T-helper 17 cell (primary cell): ENCODE data around the gene XRRA1. TPM values are rescaled to one million over a fixed set of nuclear protein-coding genes. Genes with fewer than 3 reads are reported as not detected.
"Not testable (repeated sequence)": the region's sequence is repeated elsewhere in the genome, so short reads cannot be mapped to it uniquely, and the experiment has no call there.

Experiments
- ATAC-seq: fragments of 150-1000 bp; cut with Tn5 transposase; 2 replicates; pipeline ENCODE4 v1.10.0; 2021; ENCODE audit warnings: mild to moderate bottlenecking, moderate library complexity
- DNase-seq, 3 donors: peaks; one replicate each; pipeline versions ENCODE4 v3.0.0 to v3.0.0-alpha.2; 2020 to 2021
- H3K9me3 ChIP-seq: one replicate; pipeline ENCODE4 v1.7.0; 2013; ENCODE audit warnings: low read length, mild to moderate bottlenecking; ENCODE audit not compliant: control insufficient read depth, poor library complexity, severe bottlenecking
- H3K27ac Mint-ChIP-seq: one replicate; pipeline ENCODE4 v1.8.0; 2022; ENCODE audit warnings: mild to moderate bottlenecking, moderate library complexity, mixed read lengths
- H3K27me3 Mint-ChIP-seq: one replicate; pipeline ENCODE4 v1.8.0; 2022; ENCODE audit warnings: mixed read lengths
- H3K36me3 Mint-ChIP-seq: one replicate; pipeline ENCODE4 v1.8.0; 2022; ENCODE audit warnings: low read depth, mixed read lengths
- H3K4me1 Mint-ChIP-seq: one replicate; pipeline ENCODE4 v1.8.0; 2022; ENCODE audit warnings: mild to moderate bottlenecking, mixed read lengths
- H3K4me3 Mint-ChIP-seq: one replicate; pipeline ENCODE4 v1.8.0; 2022; ENCODE audit warnings: mild to moderate bottlenecking, moderate library complexity, mixed read lengths
- total RNA-seq, 4 donors: library from RNA in 2 of 4; stranded (reverse) in 2 of 4; gene quantifications; one replicate each; pipeline ENCODE4 v1.2.3 and lab custom pipeline; 2022 to 2026

XRRA1 gene
- total RNA-seq (10 to 100 TPM; 10.1 to 16.3 TPM), total RNA-seq (lab: John Stamatoyannopoulos, UW) (8.6 to 10.3 reads per million in 2 donors)

- Mint-ChIP-seq H3K27me3 (no peaks in the 10 kb centered on the region), H3K4me1 (peaks cover 48% of the 10 kb centered on the region), H3K36me3 (peaks cover 10% of the 10 kb centered on the region), H3K27ac (peak within 1 kb of the TSS; percentile 99), H3K4me3 (peak within 1 kb of the TSS; percentile 99)
- no peaks in the 10 kb centered on the region for H3K9me3 ChIP-seq
- DNase-seq (peak; percentile 93 to 96 (median 95)), ATAC-seq (peak; percentile 97)
These were observed at the start of gene XRRA1, which contains the start of gene SPCS2 for GRCh38 chr11:74948898-74949752. TSS of gene XRRA1 (minus strand) at chr11:74949091. CDS start at chr11:74940878, 8,213 bp downstream. TSS of gene SPCS2 (plus strand) at chr11:74949266. CDS start at chr11:74949286, 20 bp downstream.

GRCh38 chr11:74992852-74993251 lies 44.0 kb upstream of the XRRA1 start:
- no peak overlapping the region for H3K4me3 Mint-ChIP-seq
- no peak overlapping the region for H3K27ac Mint-ChIP-seq
- H3K4me1 Mint-ChIP-seq = peaks cover 18% of the 10 kb centered on the region
- DNase-seq = no peak
- H3K27me3 Mint-ChIP-seq = no peaks in the 10 kb centered on the region
- ATAC-seq = no peak
- H3K36me3 Mint-ChIP-seq = peaks cover 3% of the 10 kb centered on the region
- H3K9me3 ChIP-seq = no peaks in the 10 kb centered on the region

GRCh38 chr11:74990941-74991340 lies 42.0 kb upstream of the XRRA1 start:
- peaks cover 20% of the 10 kb centered on the region for H3K4me1 Mint-ChIP-seq
- H3K27ac Mint-ChIP-seq = peak overlapping the region; percentile 63

GRCh38 chr11:74990150-74990549 lies 41.3 kb upstream of the XRRA1 start:
- peak overlapping the region; percentile 63 for H3K27ac Mint-ChIP-seq
- not testable (repeated sequence) for H3K36me3 Mint-ChIP-seq

More at GRCh38 chr11:74990941-74991340, 42.0 kb upstream of the XRRA1 start:
- no peak for DNase-seq
- Mint-ChIP-seq H3K27me3 (no peaks in the 10 kb centered on the region), H3K36me3 (peaks cover 3% of the 10 kb centered on the region), H3K4me3 (no peak overlapping the region)
- ATAC-seq = no peak
- H3K9me3 ChIP-seq = no peaks in the 10 kb centered on the region

GRCh38 chr11:74989260-74989638 lies 40.4 kb upstream of the XRRA1 start:
- no peaks in the 10 kb centered on the region for H3K27me3 Mint-ChIP-seq

More at GRCh38 chr11:74990150-74990549, 41.3 kb upstream of the XRRA1 start:
- DNase-seq, H3K9me3 ChIP-seq, H3K27me3 Mint-ChIP-seq, ATAC-seq: not testable (repeated sequence)
- Mint-ChIP-seq H3K4me1 (peaks cover 20% of the 10 kb centered on the region), H3K4me3 (peak overlapping the region; percentile 50)

GRCh38 chr11:74988541-74989259 lies 39.8 kb upstream of the XRRA1 start, which contains the start of gene NEU3:
TSS of gene NEU3 (plus strand) at chr11:74988933. CDS start at chr11:74989061, 128 bp downstream.
- Mint-ChIP-seq H3K4me3 (peak within 1 kb of the TSS; percentile 91), H3K27me3 (no peaks in the 10 kb centered on the region), H3K27ac (peak within 1 kb of the TSS; percentile 94), H3K36me3 (peaks cover 3% of the 10 kb centered on the region), H3K4me1 (peaks cover 20% of the 10 kb centered on the region)
- ATAC-seq = peak; percentile 97
- H3K9me3 ChIP-seq = no peaks in the 10 kb centered on the region
- peak; percentile 66 to 77 (median 74) for DNase-seq

More at GRCh38 chr11:74989260-74989638, 40.4 kb upstream of the XRRA1 start:
- peaks cover 3% of the 10 kb centered on the region for H3K36me3 Mint-ChIP-seq
- peaks cover 20% of the 10 kb centered on the region for H3K4me1 Mint-ChIP-seq
- H3K4me3 Mint-ChIP-seq = peak overlapping the region; percentile 91
- ATAC-seq (peak; percentile 14), DNase-seq (no peak)
- H3K9me3 ChIP-seq = no peaks in the 10 kb centered on the region
- peak overlapping the region; percentile 94 for H3K27ac Mint-ChIP-seq

GRCh38 chr11:74984730-74985129 lies 35.8 kb upstream of the XRRA1 start:
- no peak for DNase-seq
- Mint-ChIP-seq H3K27me3 (no peaks in the 10 kb centered on the region), H3K4me3 (no peak overlapping the region), H3K27ac (no peak overlapping the region), H3K4me1 (peaks cover 12% of the 10 kb centered on the region), H3K36me3 (no peaks in the 10 kb centered on the region)
- no peaks in the 10 kb centered on the region for H3K9me3 ChIP-seq
- no peak for ATAC-seq

- no peaks in the 10 kb centered on the region for H3K9me3 ChIP-seq
- Mint-ChIP-seq H3K4me3 (no peak overlapping the region), H3K36me3 (no peaks in the 10 kb centered on the region), H3K4me1 (peaks cover 7% of the 10 kb centered on the region), H3K27ac (no peak overlapping the region), H3K27me3 (no peaks in the 10 kb centered on the region)
- ATAC-seq = no peak
- no peak for DNase-seq
These were observed 35.2 kb upstream of the XRRA1 start for GRCh38 chr11:74984070-74984469.

- no peak overlapping the region for H3K27ac Mint-ChIP-seq
- H3K27me3 Mint-ChIP-seq = no peaks in the 10 kb centered on the region
- H3K4me3 Mint-ChIP-seq = no peak overlapping the region
- ATAC-seq (no peak), DNase-seq (no peak)
- H3K4me1 Mint-ChIP-seq = peaks cover 3% of the 10 kb centered on the region
- H3K9me3 ChIP-seq = no peaks in the 10 kb centered on the region
- H3K36me3 Mint-ChIP-seq = no peaks in the 10 kb centered on the region
These were observed 33.0 kb upstream of the XRRA1 start for GRCh38 chr11:74981888-74982287.

- no peaks in the 10 kb centered on the region for H3K27me3 Mint-ChIP-seq
- DNase-seq (no peak), ATAC-seq (no peak)
- peaks cover 3% of the 10 kb centered on the region for H3K36me3 Mint-ChIP-seq
- H3K9me3 ChIP-seq = no peaks in the 10 kb centered on the region
- H3K4me1 Mint-ChIP-seq = peaks cover 5% of the 10 kb centered on the region
- no peak overlapping the region for H3K27ac Mint-ChIP-seq
- H3K4me3 Mint-ChIP-seq = no peak overlapping the region
These were observed 31.7 kb upstream of the XRRA1 start for GRCh38 chr11:74980634-74981033.

GRCh38 chr11:74978041-74978440 lies 29.1 kb upstream of the XRRA1 start:
- Mint-ChIP-seq H3K27ac (no peak overlapping the region), H3K36me3 (peaks cover 19% of the 10 kb centered on the region), H3K4me3 (no peak overlapping the region), H3K4me1 (peaks cover 22% of the 10 kb centered on the region), H3K27me3 (no peaks in the 10 kb centered on the region)
- no peak for ATAC-seq
- no peak for DNase-seq
- H3K9me3 ChIP-seq = no peaks in the 10 kb centered on the region

- no peak overlapping the region for H3K4me3 Mint-ChIP-seq
- ATAC-seq = no peak
- DNase-seq = no peak
- no peaks in the 10 kb centered on the region for H3K9me3 ChIP-seq
- no peak overlapping the region for H3K27ac Mint-ChIP-seq
- peaks cover 29% of the 10 kb centered on the region for H3K4me1 Mint-ChIP-seq
- H3K36me3 Mint-ChIP-seq = peaks cover 23% of the 10 kb centered on the region
- H3K27me3 Mint-ChIP-seq = no peaks in the 10 kb centered on the region
These were observed 22.5 kb upstream of the XRRA1 start for GRCh38 chr11:74971424-74971823.

- ATAC-seq = no peak
- no peak overlapping the region for H3K4me3 Mint-ChIP-seq
- H3K27me3 Mint-ChIP-seq = no peaks in the 10 kb centered on the region
- H3K4me1 Mint-ChIP-seq = peaks cover 27% of the 10 kb centered on the region
- no peak for DNase-seq
- no peaks in the 10 kb centered on the region for H3K9me3 ChIP-seq
- no peak overlapping the region for H3K27ac Mint-ChIP-seq
- H3K36me3 Mint-ChIP-seq = peaks cover 20% of the 10 kb centered on the region
These were observed 22.0 kb upstream of the XRRA1 start for GRCh38 chr11:74970852-74971395.
